ENCODE results near the gene PLXNB1. TPM values are rescaled to one million over a fixed set of nuclear protein-coding genes. Genes with fewer than 3 reads are reported as not detected.

The PLXNB1 gene
- total and polyA plus RNA-seq, 10 of the 15 experiments (the other 5 are each of a cell fraction or from before 2014, with no cell fraction given): 0.18 to 15.1 (median 5.3) TPM

DNA sequence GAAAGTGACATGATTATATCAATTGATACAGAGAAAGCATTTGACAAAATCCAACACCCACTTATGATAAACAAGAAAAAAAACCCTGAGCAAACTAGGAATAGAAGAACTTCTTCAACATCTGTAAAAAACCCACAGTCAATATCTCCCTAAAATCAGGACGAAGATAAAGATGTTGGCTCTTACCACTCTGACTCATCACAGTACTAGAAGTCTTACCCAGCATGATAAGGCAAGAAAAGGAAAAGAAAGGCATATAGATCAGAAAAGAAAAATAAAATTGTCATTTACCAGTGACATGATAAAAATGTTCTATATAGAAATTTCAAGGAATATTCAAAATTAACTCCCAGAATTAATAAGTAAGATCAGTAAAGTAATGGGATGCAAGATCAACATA lies 65.0 kb downstream of the PLXNB1 start:
- ATAC-seq: no peak
- no peak overlapping the region for H3K4me2 ChIP-seq (ENCODE audit: control insufficient read depth, insufficient read depth)
- WGBS (ENCODE audit: insufficient coverage, insufficient replicate concordance, low lambda C conversion rate, missing lambda C conversion rate): 0% methylated on average over 1 of the region's 1 CpG
- no TSS peak for BruUV-seq (replicated peaks)
- no peaks in the 10 kb centered on the region for H4K20me1 ChIP-seq (ENCODE audit: control insufficient read depth, insufficient read depth)
- H3K4me3 ChIP-seq: no peak overlapping the region
- no peak overlapping the region for H2AFZ ChIP-seq (ENCODE audit: control insufficient read depth, low read depth, low read length)
- H3K9me3 ChIP-seq (replicated peaks; ENCODE audit: control insufficient read depth, insufficient read depth, low read length): no peaks in the 10 kb centered on the region; the same call in 2 of the 3 replicates
- CTCF ChIA-PET: no interaction called here
- FAIRE-seq: no peak
- intact Hi-C loops (cut with micrococcal nuclease; ENCODE audit: unreplicated experiment): no loop called here
- H3K79me2 ChIP-seq (ENCODE audit: control insufficient read depth, insufficient read depth, low read length): no peaks in the 10 kb centered on the region
- in situ Hi-C loops (cut with MboI): no loop called here
- no peaks in the 10 kb centered on the region for H3K36me3 ChIP-seq (ENCODE audit: control insufficient read depth in 2 of 2, insufficient read depth in 2 of 2, low read length in 1 of 2)
- TF ChIP-seq USF2 (IDR thresholded peaks at IDR 0.05; ENCODE audit: borderline replicate concordance, low read depth, low read length) (no peak), DPF2 (IDR thresholded peaks at IDR 0.05) (no peak), GABPA (IDR thresholded peaks at IDR 0.05; ENCODE audit: low read depth) (no peak), HDAC2 (IDR thresholded peaks at IDR 0.05) (no peak)
- H3K27ac ChIP-seq (ENCODE audit: control insufficient read depth, insufficient read depth): no peak overlapping the region
- no peak for DNase-seq (ENCODE audit: low read depth, low spot score)
- POLR2A ChIA-PET: no interaction called here
- SMC1A ChIA-PET (ENCODE audit: uncharacterized antibody, unreplicated experiment): no interaction called here
- H3K4me1 ChIP-seq (ENCODE audit: control insufficient read depth, insufficient read depth, low read length): no peaks in the 10 kb centered on the region
- RAD21 ChIA-PET (ENCODE audit: unreplicated experiment): no interaction called here
- H3K27me3 ChIP-seq (replicated peaks in 1 of 2; ENCODE audit: control insufficient read depth in 2 of 2, insufficient read depth in 2 of 2, low read length in 1 of 2): no peaks in the 10 kb centered on the region; a peak in 1 of 4 replicates
- H3K9ac ChIP-seq (ENCODE audit: control insufficient read depth, insufficient read depth, low read length): no peak overlapping the region

DNA sequence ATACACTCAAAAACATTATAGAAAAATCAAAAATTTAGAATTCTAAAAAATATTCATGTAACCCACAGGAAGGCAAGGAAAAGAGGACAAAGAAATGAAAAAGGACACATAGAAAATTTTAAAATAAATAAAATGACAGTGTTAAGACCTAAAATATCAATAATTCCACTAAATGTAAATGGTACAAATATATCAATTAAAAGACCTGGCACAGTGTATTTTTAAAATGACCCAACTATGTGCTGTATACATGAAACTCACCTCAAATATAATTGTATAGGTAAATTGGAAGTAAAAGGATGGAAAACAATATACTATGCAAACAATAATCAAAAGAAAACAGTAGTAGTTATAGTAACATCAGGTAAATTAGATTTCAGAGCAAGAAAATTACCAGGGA lies 68.0 kb downstream of the PLXNB1 start:
- no TSS peak for BruUV-seq (replicated peaks)
- in situ Hi-C loops (cut with MboI) (no loop called here), intact Hi-C loops (cut with micrococcal nuclease; ENCODE audit: unreplicated experiment) (no loop called here)
- Histone ChIP-seq H2AFZ (ENCODE audit: control insufficient read depth, low read depth, low read length) (no peak overlapping the region), H4K20me1 (ENCODE audit: control insufficient read depth, insufficient read depth) (no peaks in the 10 kb centered on the region), H3K9ac (ENCODE audit: control insufficient read depth, insufficient read depth, low read length) (no peak overlapping the region), H3K9me3 (replicated peaks; ENCODE audit: control insufficient read depth, insufficient read depth, low read length) (peaks cover 4% of the 10 kb centered on the region; the same call in 2 of the 3 replicates), H3K4me2 (ENCODE audit: control insufficient read depth, insufficient read depth) (no peak overlapping the region), H3K4me1 (ENCODE audit: control insufficient read depth, insufficient read depth, low read length) (no peaks in the 10 kb centered on the region), H3K27me3 (replicated peaks in 1 of 2; ENCODE audit: control insufficient read depth in 2 of 2, insufficient read depth in 2 of 2, low read length in 1 of 2) (no peaks in the 10 kb centered on the region), H3K27ac (ENCODE audit: control insufficient read depth, insufficient read depth) (no peak overlapping the region), H3K36me3 (ENCODE audit: control insufficient read depth in 2 of 2, insufficient read depth in 2 of 2, low read length in 1 of 2) (no peaks in the 10 kb centered on the region), H3K79me2 (ENCODE audit: control insufficient read depth, insufficient read depth, low read length) (no peaks in the 10 kb centered on the region), H3K4me3 (no peak overlapping the region)
- ChIA-PET SMC1A (ENCODE audit: uncharacterized antibody, unreplicated experiment) (no interaction called here), RAD21 (ENCODE audit: unreplicated experiment) (no interaction called here), POLR2A (no interaction called here), CTCF (no interaction called here)
- FAIRE-seq: no peak
- no peak for ATAC-seq
- DNase-seq (ENCODE audit: low read depth, low spot score): no peak
- TF ChIP-seq ZBTB11 (CRISPR knock-in tag; IDR thresholded peaks at IDR 0.05): no peak
- no peak for TF ChIP-seq ZZZ3 (IDR thresholded peaks at IDR 0.05; ENCODE audit: control insufficient read depth, insufficient read length, low read depth)
- no peak for TF ChIP-seq GABPA (IDR thresholded peaks at IDR 0.05; ENCODE audit: low read depth)
- TF ChIP-seq SMAD5 (IDR thresholded peaks at IDR 0.05; ENCODE audit: low read depth): no peak
